GM12872 (cell line): ENCODE results near the gene GAA.

Source experiments
- TF ChIP-seq, protein P1 (sequence below): IDR thresholded peaks from 3 replicates; pipeline ENCODE4 v1.5.1; 2011; ENCODE audit warnings: low read depth, mild to moderate bottlenecking, low read length, moderate library complexity; ENCODE audit not compliant: insufficient read depth

Gene GAA

GRCh38 chr17:80111702-80112470, 10.5 kb downstream of the GAA start:
- TF ChIP-seq, protein P1, sequence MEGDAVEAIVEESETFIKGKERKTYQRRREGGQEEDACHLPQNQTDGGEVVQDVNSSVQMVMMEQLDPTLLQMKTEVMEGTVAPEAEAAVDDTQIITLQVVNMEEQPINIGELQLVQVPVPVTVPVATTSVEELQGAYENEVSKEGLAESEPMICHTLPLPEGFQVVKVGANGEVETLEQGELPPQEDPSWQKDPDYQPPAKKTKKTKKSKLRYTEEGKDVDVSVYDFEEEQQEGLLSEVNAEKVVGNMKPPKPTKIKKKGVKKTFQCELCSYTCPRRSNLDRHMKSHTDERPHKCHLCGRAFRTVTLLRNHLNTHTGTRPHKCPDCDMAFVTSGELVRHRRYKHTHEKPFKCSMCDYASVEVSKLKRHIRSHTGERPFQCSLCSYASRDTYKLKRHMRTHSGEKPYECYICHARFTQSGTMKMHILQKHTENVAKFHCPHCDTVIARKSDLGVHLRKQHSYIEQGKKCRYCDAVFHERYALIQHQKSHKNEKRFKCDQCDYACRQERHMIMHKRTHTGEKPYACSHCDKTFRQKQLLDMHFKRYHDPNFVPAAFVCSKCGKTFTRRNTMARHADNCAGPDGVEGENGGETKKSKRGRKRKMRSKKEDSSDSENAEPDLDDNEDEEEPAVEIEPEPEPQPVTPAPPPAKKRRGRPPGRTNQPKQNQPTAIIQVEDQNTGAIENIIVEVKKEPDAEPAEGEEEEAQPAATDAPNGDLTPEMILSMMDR, result no peak

- TF ChIP-seq, protein P1, result no peak
These were observed 11.2 kb downstream of the GAA start for GRCh38 chr17:80112471-80113032.

GRCh38 chr17:80113033-80113484, 11.7 kb downstream of the GAA start:
- TF ChIP-seq, protein P1, result no peak

DNA sequence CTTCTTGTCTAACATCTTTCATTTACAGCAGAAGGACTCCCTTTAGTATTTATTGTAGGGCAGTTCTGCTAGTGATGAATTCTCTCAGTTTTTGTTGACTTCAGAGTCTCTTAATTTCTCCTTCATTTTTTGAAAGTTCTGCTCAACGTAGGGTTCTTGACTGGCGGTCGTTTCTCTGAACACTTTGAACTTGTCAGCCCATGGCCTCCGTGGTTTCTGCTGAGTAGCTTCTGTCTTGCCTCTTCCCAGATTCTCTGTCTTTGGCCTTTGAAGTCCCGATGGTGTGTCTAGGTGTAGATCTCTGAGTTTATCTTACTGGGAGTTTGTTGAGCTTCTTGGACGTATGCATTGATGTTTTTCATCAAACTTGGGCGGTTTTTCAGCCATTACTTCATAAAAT, 13.4 kb downstream of the GAA start:
- TF ChIP-seq, protein P1, result no peak

DNA sequence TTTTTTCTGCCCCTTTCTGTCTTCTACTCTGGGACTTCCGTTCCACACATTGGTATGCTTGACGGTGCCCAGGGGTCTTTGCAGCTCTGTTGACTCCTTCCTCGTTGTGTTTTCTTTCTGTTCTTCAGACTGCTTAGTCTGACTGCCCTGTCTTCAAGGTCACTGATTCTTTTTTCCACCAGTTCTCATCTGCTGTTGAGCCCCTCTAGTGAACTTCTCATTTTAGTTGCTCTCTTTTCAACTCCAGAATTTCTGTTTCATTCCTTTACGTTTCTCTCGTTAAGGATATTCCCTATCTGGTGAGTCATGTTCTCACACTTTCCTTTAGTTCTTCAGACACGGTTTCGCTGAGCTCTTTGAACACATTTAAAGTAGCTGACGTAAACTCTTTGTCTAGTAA, 13.8 kb downstream of the GAA start:
- TF ChIP-seq, protein P1, result no peak

DNA sequence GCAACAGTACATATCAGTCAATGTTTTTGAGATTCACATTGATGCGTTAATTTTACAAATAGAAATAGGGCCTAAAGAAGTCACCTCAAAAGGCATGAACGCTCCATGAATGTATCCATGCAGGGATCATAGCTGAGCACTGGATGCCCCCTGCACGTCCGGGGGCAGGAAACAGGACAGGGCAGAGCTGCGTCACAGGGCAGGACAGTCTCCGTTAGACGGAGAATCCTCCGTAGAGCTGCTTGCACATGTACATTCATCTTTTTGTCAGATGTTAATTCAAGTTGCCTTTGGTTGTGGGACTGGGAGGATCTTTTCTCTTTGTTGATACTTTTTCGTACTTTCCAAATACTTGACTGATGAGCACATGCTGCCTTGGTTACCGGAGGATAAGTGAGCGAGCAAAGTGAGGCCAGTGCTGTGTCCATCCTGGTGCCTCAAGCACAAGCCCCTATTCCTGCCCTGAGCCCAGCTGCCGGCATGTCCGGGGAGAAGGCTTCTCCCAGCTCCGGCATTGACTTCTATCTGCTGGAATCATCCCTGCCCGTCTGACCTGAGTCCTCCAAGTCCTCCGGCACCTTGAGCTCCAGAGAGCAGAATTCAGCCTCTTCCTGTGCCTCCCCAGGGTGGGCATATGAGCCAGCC, 15.0 kb downstream of the GAA start:
- TF ChIP-seq, protein P1, result no peak

- TF ChIP-seq, protein P1, result no peak
These were observed 15.6 kb downstream of the GAA start for GRCh38 chr17:80116921-80117380.
